Tibial nerve (tissue), 3 donors: ENCODE data around the gene ZNF407.

Source experiments
- CTCF ChIP-seq, 5 experiments: fragments of 200-600 bp in 3 of 5; fragments of 450-650 bp in 2 of 5; sonication (generic) in 3 of 5; IDR thresholded peaks; one replicate each; pipeline ENCODE4 v1.5.1; 2016 to 2019; ENCODE audit warnings: antibody characterized with exemption in 5 of 5, mild to moderate bottlenecking in 3 of 5, moderate library complexity in 2 of 5
- POLR2A ChIP-seq, 2 donors: fragments of 450-650 bp; IDR thresholded peaks; one replicate each; pipeline ENCODE4 v1.6.1; 2017; ENCODE audit warnings: antibody characterized with exemption in 2 of 2, mild to moderate bottlenecking in 2 of 2, moderate library complexity in 2 of 2

GRCh38 chr18:74926051-74926450 is 328.4 kb downstream of the ZNF407 start:
- TF ChIP-seq POLR2A (IDR thresholded peaks at IDR 0.05) (no peak), CTCF (IDR thresholded peaks at IDR 0.05) (no peak)
